Measurements from ENCODE around the gene H1-8. TPM values are rescaled to one million over a fixed set of nuclear protein-coding genes. Genes with fewer than 3 reads are reported as not detected.

The H1-8 gene
- total and polyA plus RNA-seq, 9 of the 15 experiments (the other 6 are each of a cell fraction or from before 2014, with no cell fraction given): not detected

GRCh38 chr3:129575997-129576384, 33.0 kb downstream of the H1-8 start:
- Histone ChIP-seq H3K4me3 (no peak overlapping the region), H2AFZ (ENCODE audit: low read depth, low read length) (no peak overlapping the region), H3K79me2 (ENCODE audit: control insufficient read depth, insufficient read depth, low read length) (no peaks in the 10 kb centered on the region), H3K9me3 (replicated peaks; ENCODE audit: control insufficient read depth, insufficient read depth, low read depth, low read length) (no peaks in the 10 kb centered on the region), H3K27ac (ENCODE audit: extremely low read depth, low read depth, low read length) (no peak overlapping the region), H3K9me1 (ENCODE audit: control insufficient read depth, insufficient read depth, low read length) (no peaks in the 10 kb centered on the region), H3K27me3 (ENCODE audit: control insufficient read depth in 2 of 2, insufficient read depth in 2 of 2, low read length in 2 of 2) (no peaks in the 10 kb centered on the region), H3K36me3 (ENCODE audit: control insufficient read depth, insufficient read depth, low read length) (peaks cover 2% of the 10 kb centered on the region; the same call in 1 of the 3 replicates), H3K9ac (ENCODE audit: insufficient read depth in 1 of 2, low read depth in 2 of 2, low read length in 2 of 2) (no peak overlapping the region), H3K4me1 (replicated peaks in 1 of 2; ENCODE audit: control insufficient read depth in 2 of 2, insufficient read depth in 2 of 2, low read length in 2 of 2) (peaks cover 9 to 37% of the 10 kb centered on the region in 2 experiments; a peak in 4 of 5 replicates), H3K4me2 (ENCODE audit: insufficient read depth, low read length) (no peak overlapping the region), H4K20me1 (replicated peaks; ENCODE audit: control insufficient read depth, insufficient read depth, low read length) (no peaks in the 10 kb centered on the region)
- ChIA-PET CTCF (ENCODE audit: low intra/inter-chr PET ratio) (no interaction called here), POLR2A (interaction anchor here (0.6 to 1.7 kb wide), 3 partner anchors 10 to 25 kb away, joined by 3 to 4 read pairs (median 3); no protein-coding TSS in a partner anchor)
- BruUV-seq (replicated peaks): no TSS peak
- in situ Hi-C loops (cut with MboI) (no loop called here), intact Hi-C loops (cut with micrococcal nuclease) (no loop called here)
- no peak for FAIRE-seq
- ATAC-seq: no peak
- 73% methylated on average over 7 of the region's 10 CpGs for WGBS (ENCODE audit: insufficient coverage, low coverage, missing lambda C conversion rate)
- DNase-seq (ENCODE audit: extremely low read depth in 1 of 4, low spot score in 3 of 4): no peak
- TF ChIP-seq HINFP (tag; conservative IDR thresholded peaks at IDR 0.05; ENCODE audit: low read depth) (no peak), ZNF77 (CRISPR knock-in tag; IDR thresholded peaks at IDR 0.05) (no peak), WHSC1 (IDR thresholded peaks at IDR 0.05; ENCODE audit: low read length) (no peak), CHD4 (IDR thresholded peaks at IDR 0.05; ENCODE audit: insufficient read depth, insufficient replicate concordance, low read depth, low read length, poor library complexity, severe bottlenecking) (no peak), L3MBTL2 (IDR thresholded peaks at IDR 0.05) (no peak), GABPB1 (CRISPR knock-in tag; IDR thresholded peaks at IDR 0.05) (no peak)
- TF ChIP-seq, protein P1, sequence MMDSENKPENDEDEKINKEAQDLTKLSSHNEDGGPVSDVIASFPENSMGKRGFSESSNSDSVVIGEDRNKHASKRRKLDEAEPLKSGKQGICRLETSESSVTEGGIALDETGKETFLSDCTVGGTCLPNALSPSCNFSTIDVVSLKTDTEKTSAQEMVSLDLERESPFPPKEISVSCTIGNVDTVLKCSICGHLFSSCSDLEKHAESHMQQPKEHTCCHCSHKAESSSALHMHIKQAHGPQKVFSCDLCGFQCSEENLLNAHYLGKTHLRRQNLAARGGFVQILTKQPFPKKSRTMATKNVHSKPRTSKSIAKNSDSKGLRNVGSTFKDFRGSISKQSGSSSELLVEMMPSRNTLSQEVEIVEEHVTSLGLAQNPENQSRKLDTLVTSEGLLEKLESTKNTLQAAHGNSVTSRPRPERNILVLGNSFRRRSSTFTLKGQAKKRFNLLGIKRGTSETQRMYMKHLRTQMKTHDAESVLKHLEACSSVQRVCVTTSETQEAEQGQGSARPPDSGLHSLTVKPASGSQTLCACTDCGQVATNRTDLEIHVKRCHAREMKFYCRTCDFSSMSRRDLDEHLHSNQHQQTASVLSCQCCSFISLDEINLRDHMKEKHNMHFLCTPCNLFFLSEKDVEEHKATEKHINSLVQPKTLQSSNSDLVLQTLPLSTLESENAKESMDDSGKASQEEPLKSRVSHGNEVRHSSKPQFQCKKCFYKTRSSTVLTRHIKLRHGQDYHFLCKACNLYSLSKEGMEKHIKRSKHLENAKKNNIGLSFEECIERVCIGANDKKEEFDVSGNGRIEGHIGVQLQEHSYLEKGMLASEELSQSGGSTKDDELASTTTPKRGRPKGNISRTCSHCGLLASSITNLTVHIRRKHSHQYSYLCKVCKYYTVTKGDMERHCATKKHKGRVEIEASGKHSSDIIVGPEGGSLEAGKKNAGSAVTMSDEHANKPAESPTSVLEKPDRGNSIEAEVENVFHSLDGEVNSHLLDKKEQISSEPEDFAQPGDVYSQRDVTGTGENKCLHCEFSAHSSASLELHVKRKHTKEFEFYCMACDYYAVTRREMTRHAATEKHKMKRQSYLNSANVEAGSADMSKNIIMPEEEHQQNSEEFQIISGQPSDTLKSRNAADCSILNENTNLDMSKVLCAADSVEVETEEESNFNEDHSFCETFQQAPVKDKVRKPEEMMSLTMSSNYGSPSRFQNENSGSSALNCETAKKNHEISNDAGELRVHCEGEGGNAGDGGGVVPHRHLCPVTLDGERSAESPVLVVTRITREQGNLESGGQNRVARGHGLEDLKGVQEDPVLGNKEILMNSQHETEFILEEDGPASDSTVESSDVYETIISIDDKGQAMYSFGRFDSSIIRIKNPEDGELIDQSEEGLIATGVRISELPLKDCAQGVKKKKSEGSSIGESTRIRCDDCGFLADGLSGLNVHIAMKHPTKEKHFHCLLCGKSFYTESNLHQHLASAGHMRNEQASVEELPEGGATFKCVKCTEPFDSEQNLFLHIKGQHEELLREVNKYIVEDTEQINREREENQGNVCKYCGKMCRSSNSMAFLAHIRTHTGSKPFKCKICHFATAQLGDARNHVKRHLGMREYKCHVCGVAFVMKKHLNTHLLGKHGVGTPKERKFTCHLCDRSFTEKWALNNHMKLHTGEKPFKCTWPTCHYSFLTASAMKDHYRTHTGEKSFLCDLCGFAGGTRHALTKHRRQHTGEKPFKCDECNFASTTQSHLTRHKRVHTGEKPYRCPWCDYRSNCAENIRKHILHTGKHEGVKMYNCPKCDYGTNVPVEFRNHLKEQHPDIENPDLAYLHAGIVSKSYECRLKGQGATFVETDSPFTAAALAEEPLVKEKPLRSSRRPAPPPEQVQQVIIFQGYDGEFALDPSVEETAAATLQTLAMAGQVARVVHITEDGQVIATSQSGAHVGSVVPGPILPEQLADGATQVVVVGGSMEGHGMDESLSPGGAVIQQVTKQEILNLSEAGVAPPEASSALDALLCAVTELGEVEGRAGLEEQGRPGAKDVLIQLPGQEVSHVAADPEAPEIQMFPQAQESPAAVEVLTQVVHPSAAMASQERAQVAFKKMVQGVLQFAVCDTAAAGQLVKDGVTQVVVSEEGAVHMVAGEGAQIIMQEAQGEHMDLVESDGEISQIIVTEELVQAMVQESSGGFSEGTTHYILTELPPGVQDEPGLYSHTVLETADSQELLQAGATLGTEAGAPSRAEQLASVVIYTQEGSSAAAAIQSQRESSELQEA (IDR thresholded peaks at IDR 0.05; ENCODE audit: low read depth): no peak
